ENCODE results near the gene AGR2. TPM values are rescaled to one million over a fixed set of nuclear protein-coding genes. Genes with fewer than 3 reads are reported as not detected.

AGR2 gene
- total and polyA plus RNA-seq, 2 of the 4 experiments (the other 2 are of a cell fraction) = not detected

DNA sequence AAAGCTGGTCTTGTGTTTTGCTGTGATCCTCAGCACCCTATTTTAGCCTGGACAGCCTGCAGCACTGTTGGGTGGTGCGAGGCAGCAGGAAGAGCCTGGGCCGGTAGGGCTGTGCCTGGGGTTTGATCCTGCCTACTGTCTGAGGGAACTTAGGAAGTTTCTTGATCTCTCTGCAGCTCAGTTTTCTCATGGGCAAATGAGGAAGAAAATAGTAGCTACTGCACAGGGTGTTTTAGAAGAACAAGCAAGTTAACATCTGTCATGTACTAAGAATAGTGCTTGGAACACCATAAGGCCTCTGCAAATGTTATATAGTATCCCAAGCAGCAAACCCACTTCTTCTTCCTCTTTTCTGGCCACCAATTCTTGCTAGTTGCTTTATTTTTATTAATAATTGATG, 12.0 kb upstream of the AGR2 start:
- H2BK5ac ChIP-seq (ENCODE audit: low read depth, low read length, poor library complexity, severe bottlenecking) = no peak overlapping the region
- WGBS, 2 experiments (ENCODE audit: extremely low coverage in 2 of 2, insufficient read length in 1 of 2) = 86% methylated on average over 1 of the region's 2 CpGs; no CpG with 5 or more reads in 1 of the 2 experiments
- H3K4me1 ChIP-seq (ENCODE audit: control insufficient read depth, insufficient read depth, low read length) = peaks cover 4% of the 10 kb centered on the region; the same call in 1 of the 2 replicates
- H4K20me1 ChIP-seq (ENCODE audit: insufficient read depth, low read length) = no peaks in the 10 kb centered on the region
- ATAC-seq (ENCODE audit: low read depth) (no peak), DNase-seq (no peak)
- TF ChIP-seq, protein P1, sequence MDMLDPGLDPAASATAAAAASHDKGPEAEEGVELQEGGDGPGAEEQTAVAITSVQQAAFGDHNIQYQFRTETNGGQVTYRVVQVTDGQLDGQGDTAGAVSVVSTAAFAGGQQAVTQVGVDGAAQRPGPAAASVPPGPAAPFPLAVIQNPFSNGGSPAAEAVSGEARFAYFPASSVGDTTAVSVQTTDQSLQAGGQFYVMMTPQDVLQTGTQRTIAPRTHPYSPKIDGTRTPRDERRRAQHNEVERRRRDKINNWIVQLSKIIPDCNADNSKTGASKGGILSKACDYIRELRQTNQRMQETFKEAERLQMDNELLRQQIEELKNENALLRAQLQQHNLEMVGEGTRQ (IDR thresholded peaks at IDR 0.05; ENCODE audit: low read depth, low read length) = no peak
- no peak for TF ChIP-seq MAFK (IDR thresholded peaks at IDR 0.05; ENCODE audit: low read depth, low read length)
- TF ChIP-seq FOS (IDR thresholded peaks at IDR 0.05; ENCODE audit: low read depth, low read length) = no peak
- TF ChIP-seq RFX5 (IDR thresholded peaks at IDR 0.05; ENCODE audit: low read depth, low read length) = no peak
- TF ChIP-seq CHD1 (IDR thresholded peaks at IDR 0.05; ENCODE audit: low read depth, low read length) = no peak
- no peak for TF ChIP-seq POLR2A (IDR thresholded peaks at IDR 0.05; ENCODE audit: low read depth, low read length)
- TF ChIP-seq, protein P2, sequence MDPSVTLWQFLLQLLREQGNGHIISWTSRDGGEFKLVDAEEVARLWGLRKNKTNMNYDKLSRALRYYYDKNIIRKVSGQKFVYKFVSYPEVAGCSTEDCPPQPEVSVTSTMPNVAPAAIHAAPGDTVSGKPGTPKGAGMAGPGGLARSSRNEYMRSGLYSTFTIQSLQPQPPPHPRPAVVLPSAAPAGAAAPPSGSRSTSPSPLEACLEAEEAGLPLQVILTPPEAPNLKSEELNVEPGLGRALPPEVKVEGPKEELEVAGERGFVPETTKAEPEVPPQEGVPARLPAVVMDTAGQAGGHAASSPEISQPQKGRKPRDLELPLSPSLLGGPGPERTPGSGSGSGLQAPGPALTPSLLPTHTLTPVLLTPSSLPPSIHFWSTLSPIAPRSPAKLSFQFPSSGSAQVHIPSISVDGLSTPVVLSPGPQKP (IDR thresholded peaks at IDR 0.05; ENCODE audit: borderline replicate concordance, low read depth, low read length) = no peak
- TF ChIP-seq MXI1 (IDR thresholded peaks at IDR 0.05; ENCODE audit: borderline replicate concordance, low read depth, low read length) = no peak
- no peak for TF ChIP-seq NFE2L2 (IDR thresholded peaks at IDR 0.05; ENCODE audit: low read depth, low read length)
- no peak for TF ChIP-seq SMC3 (IDR thresholded peaks at IDR 0.05; ENCODE audit: low read depth, low read length)
- TF ChIP-seq BHLHE40 (IDR thresholded peaks at IDR 0.05; ENCODE audit: low read depth, low read length) = no peak
- no peak for TF ChIP-seq CEBPB (IDR thresholded peaks at IDR 0.05; ENCODE audit: low read depth, low read length)
- TF ChIP-seq RAD21 (IDR thresholded peaks at IDR 0.05; ENCODE audit: low read length) = no peak
- TF ChIP-seq, protein P3, sequence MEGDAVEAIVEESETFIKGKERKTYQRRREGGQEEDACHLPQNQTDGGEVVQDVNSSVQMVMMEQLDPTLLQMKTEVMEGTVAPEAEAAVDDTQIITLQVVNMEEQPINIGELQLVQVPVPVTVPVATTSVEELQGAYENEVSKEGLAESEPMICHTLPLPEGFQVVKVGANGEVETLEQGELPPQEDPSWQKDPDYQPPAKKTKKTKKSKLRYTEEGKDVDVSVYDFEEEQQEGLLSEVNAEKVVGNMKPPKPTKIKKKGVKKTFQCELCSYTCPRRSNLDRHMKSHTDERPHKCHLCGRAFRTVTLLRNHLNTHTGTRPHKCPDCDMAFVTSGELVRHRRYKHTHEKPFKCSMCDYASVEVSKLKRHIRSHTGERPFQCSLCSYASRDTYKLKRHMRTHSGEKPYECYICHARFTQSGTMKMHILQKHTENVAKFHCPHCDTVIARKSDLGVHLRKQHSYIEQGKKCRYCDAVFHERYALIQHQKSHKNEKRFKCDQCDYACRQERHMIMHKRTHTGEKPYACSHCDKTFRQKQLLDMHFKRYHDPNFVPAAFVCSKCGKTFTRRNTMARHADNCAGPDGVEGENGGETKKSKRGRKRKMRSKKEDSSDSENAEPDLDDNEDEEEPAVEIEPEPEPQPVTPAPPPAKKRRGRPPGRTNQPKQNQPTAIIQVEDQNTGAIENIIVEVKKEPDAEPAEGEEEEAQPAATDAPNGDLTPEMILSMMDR (conservative IDR thresholded peaks at IDR 0.05; ENCODE audit: low read depth, low read length) = no peak
- no peak for TF ChIP-seq MAZ (IDR thresholded peaks at IDR 0.05; ENCODE audit: borderline replicate concordance, low read depth, low read length)
- no peak for TF ChIP-seq RCOR1 (IDR thresholded peaks at IDR 0.05; ENCODE audit: insufficient replicate concordance, low read length)
- H3K14ac ChIP-seq (replicated peaks; ENCODE audit: low read depth, low read length) = no peak overlapping the region
- intact Hi-C loops (cut with micrococcal nuclease) = no loop called here
- no peak overlapping the region for H2BK15ac ChIP-seq (ENCODE audit: low read depth, low read length)
- H3K79me1 ChIP-seq (ENCODE audit: low read depth in 1 of 2, low read length in 2 of 2) = no peaks in the 10 kb centered on the region
- ChIA-PET CTCF (no interaction called here), POLR2A (ENCODE audit: unreplicated experiment) (no interaction called here)
- no peaks in the 10 kb centered on the region for H3K9me3 ChIP-seq (ENCODE audit: control insufficient read depth, insufficient read depth, low read length)
- no peak overlapping the region for H3K56ac ChIP-seq (ENCODE audit: extremely low read depth, insufficient read depth, low read length)
- H2BK20ac ChIP-seq (ENCODE audit: low read depth, low read length) = no peak overlapping the region
- no peak overlapping the region for H3K4me2 ChIP-seq (ENCODE audit: low read depth, low read length)
- H3K27ac ChIP-seq (ENCODE audit: insufficient read depth, low read length) = no peak overlapping the region
- H4K8ac ChIP-seq (ENCODE audit: low read depth in 2 of 2, low read length in 2 of 2) = no peak overlapping the region
- H3K4ac ChIP-seq (ENCODE audit: low read depth, low read length) = no peak overlapping the region
- dilution Hi-C loops (cut with HindIII; ENCODE audit: low sequenced_read_pairs, unreplicated experiment) = no loop called here
- H4K91ac ChIP-seq (ENCODE audit: insufficient read depth, low read depth, low read length) = no peak overlapping the region
- H3K18ac ChIP-seq (ENCODE audit: low read depth, low read length) = no peak overlapping the region
- no peak overlapping the region for H3K9ac ChIP-seq (ENCODE audit: low read depth, low read length)
- H2AK9ac ChIP-seq (replicated peaks; ENCODE audit: low read depth, low read length, poor library complexity) = no peak overlapping the region
- H3K4me3 ChIP-seq (ENCODE audit: insufficient read depth, low read depth, low read length) = no peak overlapping the region
- H3K23ac ChIP-seq (ENCODE audit: low read depth, low read length) = no peak overlapping the region
- H4K5ac ChIP-seq (ENCODE audit: low read depth, low read length) = no peak overlapping the region
- in situ Hi-C loops (cut with MboI; ENCODE audit: low sequenced_read_pairs) = no loop called here
- BruUV-seq (replicated peaks) = no TSS peak
- no peaks in the 10 kb centered on the region for H3K36me3 ChIP-seq (ENCODE audit: control insufficient read depth, insufficient read depth, low read length)
- no peak overlapping the region for H2AFZ ChIP-seq (replicated peaks; ENCODE audit: low read length, poor library complexity)
- H2BK120ac ChIP-seq (ENCODE audit: low read depth, low read length) = no peak overlapping the region
- no peaks in the 10 kb centered on the region for H3K9me1 ChIP-seq (ENCODE audit: insufficient read depth, low read length)
- no peak overlapping the region for H2AK5ac ChIP-seq (ENCODE audit: low read depth, low read length)
- H3K27me3 ChIP-seq (ENCODE audit: control insufficient read depth, insufficient read depth, low read length) = no peaks in the 10 kb centered on the region
